ENCODE measurements around the gene CORO2A.

The CORO2A gene, protein sequence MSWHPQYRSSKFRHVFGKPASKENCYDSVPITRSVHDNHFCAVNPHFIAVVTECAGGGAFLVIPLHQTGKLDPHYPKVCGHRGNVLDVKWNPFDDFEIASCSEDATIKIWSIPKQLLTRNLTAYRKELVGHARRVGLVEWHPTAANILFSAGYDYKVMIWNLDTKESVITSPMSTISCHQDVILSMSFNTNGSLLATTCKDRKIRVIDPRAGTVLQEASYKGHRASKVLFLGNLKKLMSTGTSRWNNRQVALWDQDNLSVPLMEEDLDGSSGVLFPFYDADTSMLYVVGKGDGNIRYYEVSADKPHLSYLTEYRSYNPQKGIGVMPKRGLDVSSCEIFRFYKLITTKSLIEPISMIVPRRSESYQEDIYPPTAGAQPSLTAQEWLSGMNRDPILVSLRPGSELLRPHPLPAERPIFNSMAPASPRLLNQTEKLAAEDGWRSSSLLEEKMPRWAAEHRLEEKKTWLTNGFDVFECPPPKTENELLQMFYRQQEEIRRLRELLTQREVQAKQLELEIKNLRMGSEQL

DNA sequence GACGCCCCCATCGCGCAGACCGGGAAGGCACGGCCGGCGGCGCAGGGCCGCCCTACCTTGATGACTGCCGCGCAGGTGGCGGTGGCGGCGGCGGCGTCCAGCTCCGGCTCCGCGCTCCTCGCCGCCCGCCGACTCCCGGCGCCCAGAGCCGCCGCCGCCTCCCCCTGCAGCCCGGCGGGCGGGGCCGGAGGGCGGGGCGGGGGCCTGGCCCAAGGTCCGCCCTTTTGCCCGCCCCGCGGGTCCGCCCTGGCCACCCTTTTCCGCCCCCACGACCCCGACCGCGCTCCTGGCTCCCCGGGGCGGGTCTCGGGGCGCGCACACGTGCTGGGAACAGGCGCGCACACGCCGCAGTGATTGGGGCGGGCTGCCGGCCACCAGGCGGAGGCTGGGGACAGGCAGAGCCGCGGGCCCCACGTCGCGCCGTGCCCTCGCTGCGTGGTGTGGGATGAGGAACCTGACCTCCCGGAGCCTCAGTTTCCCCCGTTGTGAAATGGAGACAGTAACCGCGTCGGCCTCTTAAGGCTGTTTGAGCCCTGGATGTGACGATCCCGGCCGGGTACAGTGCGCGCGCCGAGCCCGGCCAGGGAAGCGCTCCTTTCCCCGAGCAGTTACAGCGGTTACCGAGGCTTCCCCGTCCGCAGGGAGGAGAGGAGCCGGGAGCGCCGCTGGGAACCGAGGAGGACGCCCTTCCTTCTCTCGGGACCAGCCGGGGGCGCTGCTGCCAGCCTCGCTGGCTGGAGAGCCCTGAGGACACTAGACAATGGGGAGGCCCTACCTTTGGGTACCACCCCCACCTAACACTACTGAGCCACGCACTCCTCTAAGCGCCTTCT, at the start of gene CORO2A:
Gene CORO2A, minus strand, starts transcription at position 135 of the 833 bp plus-strand sequence. CDS start 34,977 bp downstream, outside the sequence.
- peak; percentile 87 for DNase-seq

DNA sequence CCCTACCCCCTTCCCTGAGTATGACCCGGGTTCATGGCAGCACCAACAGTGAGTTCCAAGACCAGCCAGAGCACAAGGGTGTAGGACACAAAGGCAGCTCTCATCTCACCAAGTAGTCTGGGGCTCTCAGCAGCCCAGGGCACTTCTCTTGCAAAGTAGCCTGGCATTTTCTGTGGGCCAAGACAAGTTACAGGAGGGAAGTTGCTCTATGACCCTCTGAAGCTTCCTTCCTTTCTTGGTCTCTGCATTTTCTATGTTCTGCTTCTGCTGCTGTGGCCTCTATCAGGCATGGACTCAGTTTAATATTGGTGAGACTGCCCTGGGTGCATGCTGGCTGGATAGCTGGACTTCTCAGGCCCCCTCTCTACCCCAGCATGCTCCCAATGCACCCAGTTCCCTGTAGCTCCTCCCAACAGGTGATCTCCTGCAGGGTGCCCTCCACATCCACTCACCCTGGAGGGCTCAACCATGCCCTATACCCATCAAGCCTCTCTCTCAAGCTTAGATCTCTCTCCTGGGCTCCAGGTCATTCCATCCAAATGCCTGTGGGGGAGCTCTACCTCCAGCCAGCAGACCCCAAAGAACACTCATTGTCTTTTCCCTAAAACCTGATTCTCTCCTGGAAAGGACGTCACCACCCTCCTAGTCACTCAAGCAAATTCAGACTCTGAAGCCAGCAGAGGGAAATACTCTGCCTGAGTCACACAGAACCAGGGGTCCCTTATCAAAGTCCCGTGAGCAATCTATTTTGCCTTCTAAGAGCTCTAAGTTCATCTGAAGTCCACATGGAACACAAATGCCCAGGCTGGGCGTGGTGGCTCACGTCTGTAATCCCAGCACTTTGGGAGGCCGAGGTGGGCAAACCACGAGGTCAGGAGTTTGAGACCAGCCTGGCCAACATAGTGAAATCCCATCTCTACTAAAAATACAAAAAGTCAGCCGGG, 49.2 kb upstream of the CORO2A start:
- DNase-seq: no peak

GRCh38 chr9:98240475-98240874, 48.0 kb upstream of the CORO2A start:
- DNase-seq: no peak

DNA sequence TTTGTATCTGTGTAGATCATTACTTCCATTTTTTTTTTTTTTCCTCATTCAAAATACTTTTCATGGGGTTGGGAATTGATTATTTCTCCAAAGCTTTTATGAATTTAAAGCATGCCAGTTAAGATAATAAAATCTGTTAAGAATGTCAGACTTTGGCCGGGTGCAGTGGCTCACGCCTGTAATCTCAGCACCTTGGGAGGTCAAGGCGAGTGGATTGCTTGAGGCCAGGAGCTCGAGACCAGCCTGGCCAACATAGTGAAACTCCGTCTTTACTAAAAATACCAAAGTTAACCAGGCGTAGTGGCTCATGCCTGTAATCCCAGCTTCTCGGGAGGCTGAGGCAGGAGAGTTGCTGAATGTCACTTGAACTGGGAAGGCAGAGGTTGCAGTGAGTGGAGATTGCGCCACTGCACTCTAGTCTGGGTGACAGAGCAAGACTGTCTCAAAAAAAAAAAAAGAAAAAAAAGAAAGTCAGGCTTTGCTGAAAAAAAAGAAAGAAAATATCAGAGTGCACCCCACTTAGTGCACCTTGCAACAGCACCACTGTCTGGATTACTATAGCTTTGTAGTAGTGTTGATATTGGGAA, 44.6 kb upstream of the CORO2A start:
- no peak for DNase-seq

GRCh38 chr9:98235126-98235525, 42.7 kb upstream of the CORO2A start:
- no peak for DNase-seq

DNA sequence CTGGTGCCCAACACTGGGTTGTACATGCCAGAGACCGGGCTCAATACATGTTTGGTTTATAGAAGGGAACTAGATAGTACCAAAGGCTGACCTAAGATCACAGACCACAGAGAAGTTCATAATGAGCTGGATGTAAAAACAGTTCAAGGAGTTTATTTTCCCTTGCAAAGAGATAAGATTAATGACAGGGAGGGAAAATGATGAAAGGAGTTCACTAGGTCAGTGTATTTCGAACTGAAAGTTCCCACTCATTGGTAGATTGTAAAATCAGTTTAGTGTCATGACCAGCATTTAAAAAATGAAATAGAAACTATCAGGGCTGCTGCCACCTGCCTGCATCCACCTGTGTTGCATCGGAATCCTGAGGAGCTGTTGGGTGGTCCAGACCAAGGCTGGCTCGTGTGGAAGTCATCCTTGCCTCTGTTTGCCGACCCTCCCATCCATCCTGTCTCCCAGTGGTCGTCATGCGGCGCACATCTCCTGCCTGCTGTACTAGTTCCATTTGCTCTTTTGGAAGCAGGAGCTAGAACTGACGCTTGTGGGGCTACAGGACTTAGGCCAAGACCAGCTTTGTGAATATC, 41.9 kb upstream of the CORO2A start:
- DNase-seq: no peak

DNA sequence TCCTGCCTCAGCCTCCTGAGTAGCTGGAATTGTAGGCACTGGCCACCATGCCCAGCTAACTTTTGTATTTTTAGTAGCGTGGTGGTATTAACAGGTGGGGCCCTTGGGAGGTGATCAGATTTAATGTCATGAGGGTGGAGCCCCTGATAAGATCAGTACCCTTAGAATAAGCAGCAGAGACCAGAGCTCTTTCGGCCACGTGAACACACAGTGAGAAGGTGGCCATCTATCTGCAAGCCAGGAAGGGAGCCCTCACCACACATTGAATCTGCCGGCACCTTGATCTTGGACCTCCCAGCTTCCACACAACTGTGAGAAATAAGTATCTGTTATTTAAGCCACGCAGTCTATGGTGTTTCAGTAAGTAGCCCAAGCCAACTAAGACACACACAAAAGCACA, 40.5 kb upstream of the CORO2A start:
- DNase-seq: no peak

GRCh38 chr9:98231770-98232478, 39.5 kb upstream of the CORO2A start:
- no peak for DNase-seq

DNA sequence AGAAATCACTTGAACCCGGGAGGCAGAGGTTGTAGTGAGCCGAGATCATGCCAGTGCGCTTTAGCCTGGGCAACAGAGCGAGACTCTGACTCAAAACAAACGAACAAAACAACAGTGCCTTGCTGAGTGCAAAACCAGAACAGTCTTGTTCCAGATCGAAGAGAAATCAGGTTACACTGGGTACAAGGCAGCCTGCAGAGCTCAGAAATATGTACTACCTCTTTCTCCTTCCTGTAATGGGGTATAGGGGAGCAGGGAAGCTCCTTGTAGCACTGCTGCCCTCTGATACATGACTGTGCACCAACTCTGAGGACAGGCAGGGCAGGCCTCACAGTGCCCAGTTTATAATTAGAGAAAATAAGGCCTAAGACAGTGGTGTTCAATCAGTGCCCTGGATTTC, 38.4 kb upstream of the CORO2A start:
- no peak for DNase-seq

- DNase-seq: no peak
Measured at GRCh38 chr9:98230304-98230703, 37.9 kb upstream of the CORO2A start.

- no peak for DNase-seq
Measured at GRCh38 chr9:98229620-98230019, 37.2 kb upstream of the CORO2A start.

DNA sequence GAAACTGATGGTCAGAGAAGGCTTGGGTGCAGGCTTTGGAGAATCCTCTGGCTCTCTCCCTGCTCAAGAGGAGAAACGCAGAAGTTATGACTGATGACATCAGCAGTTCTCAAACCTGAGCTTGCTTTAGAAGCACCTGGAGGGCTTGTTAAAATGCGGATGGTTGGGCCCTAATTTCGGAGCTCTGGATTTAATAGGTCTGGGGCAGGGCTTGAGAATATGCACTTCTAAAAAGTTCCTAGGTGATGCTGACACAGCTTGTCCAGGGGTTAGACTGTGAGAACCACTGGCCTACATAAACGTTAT, 36.6 kb upstream of the CORO2A start:
- DNase-seq: no peak

DNA sequence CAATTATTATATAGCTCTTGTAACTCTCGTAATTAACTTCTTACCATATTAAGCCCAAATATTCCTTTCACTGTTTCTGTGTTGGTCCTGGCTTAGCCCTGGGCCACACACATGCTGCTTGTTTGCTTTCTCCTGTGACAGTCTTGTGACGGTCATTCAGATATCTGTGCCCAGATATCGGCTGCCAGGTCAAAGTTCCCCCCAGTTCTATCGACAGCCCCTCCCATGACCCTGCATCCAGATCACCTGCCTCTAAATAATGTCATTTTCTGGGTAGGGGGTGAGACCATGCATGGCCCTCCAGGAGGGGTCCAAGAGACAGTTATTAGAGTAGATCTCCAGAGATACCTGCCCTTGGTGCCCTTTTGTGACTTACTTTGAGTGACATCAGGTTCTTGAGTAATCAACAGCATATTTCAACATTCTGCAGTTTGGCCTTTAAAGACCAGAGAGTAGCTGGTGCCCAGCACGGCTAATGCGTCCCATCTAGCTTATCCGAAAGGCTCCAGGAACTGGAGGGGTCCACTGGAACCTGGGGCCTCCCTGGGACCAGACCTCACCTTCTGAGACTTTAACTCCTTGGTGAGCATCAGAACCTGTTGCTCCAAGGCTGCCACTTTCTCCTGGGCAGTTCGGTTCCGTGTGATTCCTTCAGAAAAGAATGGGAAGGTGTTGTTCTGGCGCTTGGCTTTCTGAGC, 36.1 kb upstream of the CORO2A start:
- no peak for DNase-seq

DNA sequence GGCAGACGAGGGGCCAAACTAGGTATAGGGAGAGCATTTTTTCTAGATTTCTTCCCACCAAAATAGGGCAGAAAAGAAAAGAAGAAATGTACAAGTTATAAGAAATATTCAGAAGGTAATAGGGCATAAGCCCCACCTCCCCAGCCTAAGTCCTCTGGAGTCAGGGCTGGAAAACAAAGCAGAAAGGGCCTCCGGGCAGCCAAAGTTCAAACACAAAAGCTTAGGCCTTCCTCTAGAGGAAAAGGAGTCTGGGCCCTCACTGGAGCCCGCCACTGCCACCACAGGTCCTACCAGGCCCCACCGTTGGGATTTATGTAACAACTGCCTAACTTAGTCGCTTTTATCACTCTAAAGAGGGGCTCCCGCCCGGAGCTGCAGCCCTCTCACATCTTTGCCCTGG, 35.4 kb upstream of the CORO2A start:
- no peak for DNase-seq

- no peak for DNase-seq
Measured at GRCh38 chr9:98226957-98227356, 34.5 kb upstream of the CORO2A start.

- DNase-seq: no peak
Measured at GRCh38 chr9:98226516-98226915, 34.1 kb upstream of the CORO2A start.

DNA sequence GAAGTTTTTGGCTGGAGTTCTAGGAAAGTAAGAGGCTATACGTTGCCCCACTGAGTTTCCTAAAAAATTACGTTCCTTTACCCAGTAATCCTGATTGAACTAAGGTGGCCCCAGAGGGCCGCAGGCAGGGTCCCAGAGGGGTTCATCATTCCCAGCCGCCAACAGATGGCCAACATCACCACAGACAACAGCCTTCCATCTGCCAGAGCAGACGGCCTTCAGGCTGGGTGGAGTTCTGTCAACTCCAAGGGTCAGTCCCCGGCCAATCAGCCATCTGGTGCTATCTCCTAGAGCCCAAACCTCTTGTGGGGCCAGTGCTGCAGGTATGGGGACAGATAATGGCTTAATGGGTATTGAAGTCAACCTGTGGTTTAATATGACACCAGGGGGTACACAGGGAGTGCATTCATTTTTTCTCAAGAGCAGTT, 32.6 kb upstream of the CORO2A start:
- DNase-seq: no peak

DNA sequence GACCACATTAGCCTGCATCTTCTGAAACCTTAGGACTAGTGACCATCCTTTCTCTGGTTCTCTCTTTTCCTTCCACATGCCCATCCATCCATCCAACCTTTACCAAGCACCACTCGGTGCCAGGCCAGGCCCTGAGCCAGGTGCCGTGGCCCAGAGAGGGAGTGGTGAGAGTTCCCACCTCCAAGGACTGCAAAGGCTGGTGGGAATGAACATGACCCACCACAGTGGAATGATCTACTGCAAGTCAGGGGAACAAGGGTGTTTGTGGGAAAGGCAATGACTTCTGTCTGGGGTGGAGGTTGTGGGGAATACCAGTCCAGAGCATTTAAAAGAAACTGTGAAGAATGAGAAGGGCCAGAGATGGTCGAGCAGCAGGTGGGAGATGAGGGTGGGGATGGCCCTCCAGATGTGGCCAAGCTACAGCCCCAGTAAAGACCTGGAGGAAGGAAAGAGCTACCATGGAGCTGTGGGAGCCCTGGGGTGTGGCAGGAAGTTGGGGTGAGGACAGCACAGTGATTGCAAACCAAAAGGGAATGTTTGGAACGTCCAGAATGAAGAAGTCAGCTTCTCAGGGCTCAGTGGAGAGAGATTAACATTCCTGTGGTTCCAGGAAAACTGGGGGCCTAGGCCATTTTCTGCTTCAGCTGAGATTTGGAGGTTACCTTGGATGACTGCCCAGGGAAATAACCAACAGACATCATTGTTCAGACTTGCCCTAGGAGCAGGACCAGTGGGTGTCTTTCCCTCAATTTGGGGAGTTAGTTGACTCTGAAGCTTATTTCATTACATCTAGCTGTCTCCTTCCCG, 30.7 kb upstream of the CORO2A start:
- no peak for DNase-seq

GRCh38 chr9:98220911-98221310, 28.5 kb upstream of the CORO2A start:
- DNase-seq: no peak

Data from stimulated activated CD4-positive, alpha-beta T cell treated with anti-CD3 and anti-CD28 coated beads, Interleukin-15, amount 100 ng/mL, for 24 hours (primary cell).